B cell (primary cell): Measurements from ENCODE around the gene PRPF19. TPM values are rescaled to one million over a fixed set of nuclear protein-coding genes. Genes with fewer than 3 reads are reported as not detected.
A peak's percentile ranks its signal among the peaks of the same experiment; 100 is the strongest.

ENCODE experiments used
- ATAC-seq: fragments of 200-7000 bp; cut with Tn5 transposase; one replicate; pipeline ENCODE4 v1.10.0; 2021; ENCODE audit warnings: low read depth, mild to moderate bottlenecking, moderate number of reproducible peaks, moderate library complexity
- CTCF ChIA-PET: fragments of 350-600 bp; sonication (Branson Sonifier 250); formaldehyde crosslinking; loops from one replicate; lab custom pipeline; 2021; ENCODE audit warnings: antibody characterized with exemption, inconsistent platforms; lab: Charles Lee
- POLR2A ChIA-PET: fragments of 350-600 bp; sonication (Branson Sonifier 250); formaldehyde crosslinking; loops from one replicate; lab custom pipeline; 2021; ENCODE audit warnings: antibody characterized with exemption; lab: Charles Lee
- DNase-seq: peaks from one replicate; pipeline ENCODE4 v3.0.0; 2013
- H2AFZ ChIP-seq: 2 replicates; pipeline ENCODE4 v1.6.1; 2012; ENCODE audit warnings: mild to moderate bottlenecking, low read depth, low read length; ENCODE audit not compliant: insufficient read depth, poor library complexity, severe bottlenecking
- H3K27ac ChIP-seq, 2 donors: 1 replicate in 1 of 2; 2 replicates in 1 of 2; pipeline ENCODE4 v1.5.1; 2012 to 2013; ENCODE audit warnings: low read length in 2 of 2, mild to moderate bottlenecking in 2 of 2, moderate library complexity in 1 of 2
- H3K27me3 ChIP-seq, 4 experiments: fragments of 200-600 bp in 1 of 4; sonication (generic) in 1 of 4; replicated peaks in 1 of 4; 1 replicate in 2 of 4; 2 replicates in 2 of 4; pipeline versions ENCODE4 v1.6.1 to v1.7.0; 2013 to 2016; ENCODE audit warnings: low read length in 3 of 4, mild to moderate bottlenecking in 2 of 4, mixed read lengths in 1 of 4, moderate library complexity in 1 of 4; ENCODE audit not compliant: insufficient read depth in 4 of 4, control insufficient read depth in 3 of 4; ENCODE audit errors: control extremely low read depth in 1 of 4
- H3K36me3 ChIP-seq, 2 experiments: replicated peaks in 1 of 2; 1 replicate in 1 of 2; 2 replicates in 1 of 2; pipeline versions ENCODE4 v1.6.1 to v1.7.1; 2013; ENCODE audit warnings: low read length in 1 of 2; ENCODE audit not compliant: insufficient read depth in 2 of 2, control insufficient read depth in 1 of 2; ENCODE audit errors: control extremely low read depth in 1 of 2, extremely low read depth in 1 of 2
- H3K4me1 ChIP-seq, 2 donors: fragments of 200-600 bp in 1 of 2; sonication (generic) in 1 of 2; 1 replicate in 1 of 2; 2 replicates in 1 of 2; pipeline versions ENCODE4 v1.5.1 to v1.6.1; 2013 to 2017; ENCODE audit warnings: low read length in 2 of 2; ENCODE audit not compliant: control insufficient read depth in 2 of 2, insufficient read depth in 2 of 2
- H3K4me2 ChIP-seq: replicated peaks from 2 replicates; pipeline ENCODE3; 2012; ENCODE audit warnings: mild to moderate bottlenecking, low read depth, low read length; ENCODE audit not compliant: poor library complexity, severe bottlenecking
- H3K4me3 ChIP-seq, 5 experiments: fragments of 200-600 bp in 1 of 5; sonication (generic) in 1 of 5; 1 replicate in 3 of 5; 2 replicates in 2 of 5; pipeline versions ENCODE4 v1.5.1 to v1.7.0; 2011 to 2016; ENCODE audit warnings: low read length in 4 of 5, mild to moderate bottlenecking in 4 of 5, low read depth in 2 of 5, control low read depth in 1 of 5, moderate library complexity in 1 of 5; ENCODE audit not compliant: insufficient read depth in 1 of 5; ENCODE audit errors: control extremely low read depth in 1 of 5, extremely low read depth in 1 of 5
- H3K79me2 ChIP-seq: fragments of 200-600 bp; sonication (generic); one replicate; pipeline ENCODE4 v1.6.0; 2016; ENCODE audit warnings: low read length; ENCODE audit not compliant: control insufficient read depth, insufficient read depth
- H3K9ac ChIP-seq: fragments of 200-600 bp; sonication (generic); 2 replicates; pipeline ENCODE4 v1.6.1; 2017; ENCODE audit warnings: mild to moderate bottlenecking, low read length, moderate library complexity
- H3K9me3 ChIP-seq, 3 donors: one replicate each; pipeline versions ENCODE4 v1.6.1 to v1.7.1; 2013; ENCODE audit warnings: low read length in 2 of 3; ENCODE audit not compliant: control insufficient read depth in 2 of 3, insufficient read depth in 1 of 3; ENCODE audit errors: control extremely low read depth in 1 of 3
- H4K20me1 ChIP-seq: 2 replicates; pipeline ENCODE4 v1.6.0; 2012; ENCODE audit warnings: mild to moderate bottlenecking, low read length; ENCODE audit not compliant: insufficient read depth, control insufficient read depth, poor library complexity, severe bottlenecking
- H3K27ac Mint-ChIP-seq: one replicate; pipeline ENCODE4 v1.8.0; 2021; ENCODE audit warnings: mixed read lengths
- H3K27me3 Mint-ChIP-seq: one replicate; pipeline ENCODE4 v1.8.0; 2021; ENCODE audit warnings: mixed read lengths
- H3K4me1 Mint-ChIP-seq: one replicate; pipeline ENCODE4 v1.8.0; 2021; ENCODE audit warnings: mixed read lengths
- H3K4me3 Mint-ChIP-seq: one replicate; pipeline ENCODE4 v1.8.0; 2021; ENCODE audit warnings: mixed read lengths
- H3K9me3 Mint-ChIP-seq: one replicate; pipeline ENCODE4 v1.8.0; 2022; ENCODE audit warnings: mixed read lengths; ENCODE audit not compliant: insufficient read depth
- CTCF ChIP-seq: fragments of 200-600 bp; IDR thresholded peaks from one replicate; pipeline ENCODE4 v1.8.0; 2022; ENCODE audit warnings: antibody characterized with exemption, mild to moderate bottlenecking
- EZH2 ChIP-seq: IDR thresholded peaks from 2 replicates; pipeline ENCODE4 v1.6.1; 2012; ENCODE audit warnings: borderline replicate concordance, low read depth, mild to moderate bottlenecking, moderate library complexity, low read length; ENCODE audit not compliant: insufficient read depth, poor library complexity, severe bottlenecking
- WGBS: methylation state at CpG from one replicate; pipeline ENCODE4 v1.1.5; 2013; ENCODE audit warnings: missing lambda C conversion rate; ENCODE audit not compliant: insufficient coverage; 5-methylcytosine and 5-hydroxymethylcytosine counted together
- intact Hi-C: fragments of 100-400 bp; cut with micrococcal nuclease; formaldehyde crosslinking; loops from one replicate; pipeline ENCODE4 v1.10.0; 2022
- polyA plus RNA-seq: library from polyadenylated mRNA; depleted of rRNA; stranded (reverse); fragments of >200 nt; gene quantifications from 2 replicates; pipeline ENCODE4 v1.2.3, GENCODE V29; 2012
- total RNA-seq, 2 donors: library from RNA; stranded (reverse); fragments of 120-200 nt in 1 of 2; gene quantifications; 1 replicate in 1 of 2; 2 replicates in 1 of 2; pipeline versions ENCODE4 v1.2.3 to v1.2.4, GENCODE V29; 2013 to 2022

Gene PRPF19
- total and polyA plus RNA-seq, 2 donors (not counting 1 experiment from before 2014, with no cell fraction given), result 41.8 to 89.9 TPM

DNA sequence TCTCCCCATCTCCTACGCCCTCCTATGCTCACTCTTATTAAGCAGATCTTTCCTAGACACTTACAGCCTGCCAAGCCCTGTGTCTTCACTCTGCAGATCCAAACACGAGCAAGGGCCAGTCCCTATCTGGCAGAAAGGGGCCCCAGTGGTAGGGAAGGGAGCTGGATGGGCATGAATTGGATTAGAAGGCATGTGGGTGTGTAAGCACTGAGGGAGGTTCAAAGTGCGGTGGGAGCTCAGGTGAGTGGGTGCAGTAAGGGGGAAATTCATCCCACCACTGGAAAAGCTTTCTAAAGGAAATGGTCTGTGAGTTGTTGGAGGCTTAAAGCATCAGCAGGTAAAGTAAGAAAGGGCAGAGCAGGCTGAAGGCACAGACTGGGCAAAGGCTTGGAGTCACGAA lies 23.4 kb upstream of the PRPF19 start:
- Mint-ChIP-seq H3K4me1 (peaks cover 56% of the 10 kb centered on the region), H3K9me3 (no peaks in the 10 kb centered on the region), H3K4me3 (no peak overlapping the region), H3K27ac (peak overlapping the region; percentile 74), H3K27me3 (peaks cover 7% of the 10 kb centered on the region)
- intact Hi-C loops, result no loop called here
- H4K20me1 ChIP-seq, result no peaks in the 10 kb centered on the region
- no peak overlapping the region for H2AFZ ChIP-seq
- H3K9me3 ChIP-seq, result peaks cover 0 to 4% (median 0%) of the 10 kb centered on the region in 3 donors
- no peak for DNase-seq
- no peaks in the 10 kb centered on the region for H3K36me3 ChIP-seq
- ATAC-seq, result no peak
- peaks cover 0 to 9% (median 2%) of the 10 kb centered on the region in 4 experiments for H3K27me3 ChIP-seq
- ChIA-PET CTCF (interaction anchor here (0.9 to 5.6 kb wide), 3 partner anchors 11 to 99 kb away, joined by 3 to 26 read pairs (median 5); partner anchors contain the start of gene TMEM109), POLR2A (interaction anchor here (11.4 kb wide), 1 partner anchor 13 kb away, joined by 96 read pairs; the partner anchor contains the start of gene TMEM109)
- H3K9ac ChIP-seq, result no peak overlapping the region
- no peak for TF ChIP-seq EZH2
- TF ChIP-seq CTCF, result no peak
- no peaks in the 10 kb centered on the region for H3K79me2 ChIP-seq
- no peak overlapping the region for H3K27ac ChIP-seq
- no peak overlapping the region for H3K4me3 ChIP-seq
- WGBS, result 82% methylated on average over 4 of the region's 4 CpGs
- no peak overlapping the region for H3K4me2 ChIP-seq
- H3K4me1 ChIP-seq, result peaks cover 37 to 57% of the 10 kb centered on the region in 2 donors

- Histone ChIP-seq H4K20me1 (peaks cover 6% of the 10 kb centered on the region), H3K4me3 (no peak overlapping the region), H3K9ac (no peak overlapping the region), H3K27ac (no peak overlapping the region), H3K9me3 (peaks cover 0 to 4% (median 0%) of the 10 kb centered on the region in 3 donors), H3K27me3 (peaks cover 0 to 20% (median 5%) of the 10 kb centered on the region in 4 experiments), H3K79me2 (no peaks in the 10 kb centered on the region), H3K4me2 (no peak overlapping the region), H3K36me3 (no peaks in the 10 kb centered on the region), H2AFZ (no peak overlapping the region), H3K4me1 (peaks cover 47 to 61% of the 10 kb centered on the region in 2 donors)
- Mint-ChIP-seq H3K9me3 (no peaks in the 10 kb centered on the region), H3K27me3 (peaks cover 7% of the 10 kb centered on the region), H3K27ac (no peak overlapping the region), H3K4me3 (no peak overlapping the region), H3K4me1 (peaks cover 53% of the 10 kb centered on the region)
- TF ChIP-seq EZH2 (no peak), CTCF (no peak)
- POLR2A ChIA-PET, result interaction anchor here (11.4 kb wide), 1 partner anchor 12 kb away, joined by 96 read pairs; the partner anchor contains the start of gene TMEM109
- DNase-seq (no peak), ATAC-seq (no peak)
- CTCF ChIA-PET, result interaction anchor here (0.9 to 5.6 kb wide), 2 partner anchors 13 to 98 kb away, joined by 3 to 26 read pairs; partner anchors contain the start of gene TMEM109
- intact Hi-C loops, result no loop called here
- WGBS, result 97% methylated on average over 16 of the region's 20 CpGs
These were observed 22.2 kb upstream of the PRPF19 start for GRCh38 chr11:60928563-60929001.
